ENCODE data around the gene GRIN2A.

DNA sequence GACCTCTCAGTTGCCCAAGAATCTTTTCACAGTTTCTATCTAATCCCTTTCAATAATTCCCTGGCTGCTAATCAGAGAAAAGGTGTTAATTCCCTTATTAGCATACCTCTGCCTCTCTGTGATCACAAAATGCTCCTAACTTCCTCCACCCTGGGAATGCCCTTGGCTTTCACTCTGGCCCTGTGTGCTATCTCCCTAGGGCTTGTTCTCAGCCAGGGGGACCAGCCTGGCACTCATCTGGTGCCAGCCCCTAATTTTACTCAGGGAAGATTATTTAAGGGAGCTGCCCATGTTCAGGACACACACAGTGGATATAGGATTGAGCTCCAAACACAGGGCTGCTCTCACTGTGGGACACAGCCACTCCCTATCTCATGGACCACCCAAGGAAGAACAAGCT lies 225.2 kb downstream of the GRIN2A start:
- TF ChIP-seq, protein P1, sequence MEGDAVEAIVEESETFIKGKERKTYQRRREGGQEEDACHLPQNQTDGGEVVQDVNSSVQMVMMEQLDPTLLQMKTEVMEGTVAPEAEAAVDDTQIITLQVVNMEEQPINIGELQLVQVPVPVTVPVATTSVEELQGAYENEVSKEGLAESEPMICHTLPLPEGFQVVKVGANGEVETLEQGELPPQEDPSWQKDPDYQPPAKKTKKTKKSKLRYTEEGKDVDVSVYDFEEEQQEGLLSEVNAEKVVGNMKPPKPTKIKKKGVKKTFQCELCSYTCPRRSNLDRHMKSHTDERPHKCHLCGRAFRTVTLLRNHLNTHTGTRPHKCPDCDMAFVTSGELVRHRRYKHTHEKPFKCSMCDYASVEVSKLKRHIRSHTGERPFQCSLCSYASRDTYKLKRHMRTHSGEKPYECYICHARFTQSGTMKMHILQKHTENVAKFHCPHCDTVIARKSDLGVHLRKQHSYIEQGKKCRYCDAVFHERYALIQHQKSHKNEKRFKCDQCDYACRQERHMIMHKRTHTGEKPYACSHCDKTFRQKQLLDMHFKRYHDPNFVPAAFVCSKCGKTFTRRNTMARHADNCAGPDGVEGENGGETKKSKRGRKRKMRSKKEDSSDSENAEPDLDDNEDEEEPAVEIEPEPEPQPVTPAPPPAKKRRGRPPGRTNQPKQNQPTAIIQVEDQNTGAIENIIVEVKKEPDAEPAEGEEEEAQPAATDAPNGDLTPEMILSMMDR (IDR thresholded peaks at IDR 0.05; ENCODE audit: low read length), result no peak
- TF ChIP-seq EZH2phosphoT487 (IDR thresholded peaks at IDR 0.05; ENCODE audit: low read length), result no peak
- no peak for TF ChIP-seq EZH2 (optimal IDR thresholded peaks at IDR 0.05; ENCODE audit: low read depth, low read length)
